ENCODE data around the gene PLXNA2. TPM values are rescaled to one million over a fixed set of nuclear protein-coding genes. Genes with fewer than 3 reads are reported as not detected.

Gene PLXNA2, protein sequence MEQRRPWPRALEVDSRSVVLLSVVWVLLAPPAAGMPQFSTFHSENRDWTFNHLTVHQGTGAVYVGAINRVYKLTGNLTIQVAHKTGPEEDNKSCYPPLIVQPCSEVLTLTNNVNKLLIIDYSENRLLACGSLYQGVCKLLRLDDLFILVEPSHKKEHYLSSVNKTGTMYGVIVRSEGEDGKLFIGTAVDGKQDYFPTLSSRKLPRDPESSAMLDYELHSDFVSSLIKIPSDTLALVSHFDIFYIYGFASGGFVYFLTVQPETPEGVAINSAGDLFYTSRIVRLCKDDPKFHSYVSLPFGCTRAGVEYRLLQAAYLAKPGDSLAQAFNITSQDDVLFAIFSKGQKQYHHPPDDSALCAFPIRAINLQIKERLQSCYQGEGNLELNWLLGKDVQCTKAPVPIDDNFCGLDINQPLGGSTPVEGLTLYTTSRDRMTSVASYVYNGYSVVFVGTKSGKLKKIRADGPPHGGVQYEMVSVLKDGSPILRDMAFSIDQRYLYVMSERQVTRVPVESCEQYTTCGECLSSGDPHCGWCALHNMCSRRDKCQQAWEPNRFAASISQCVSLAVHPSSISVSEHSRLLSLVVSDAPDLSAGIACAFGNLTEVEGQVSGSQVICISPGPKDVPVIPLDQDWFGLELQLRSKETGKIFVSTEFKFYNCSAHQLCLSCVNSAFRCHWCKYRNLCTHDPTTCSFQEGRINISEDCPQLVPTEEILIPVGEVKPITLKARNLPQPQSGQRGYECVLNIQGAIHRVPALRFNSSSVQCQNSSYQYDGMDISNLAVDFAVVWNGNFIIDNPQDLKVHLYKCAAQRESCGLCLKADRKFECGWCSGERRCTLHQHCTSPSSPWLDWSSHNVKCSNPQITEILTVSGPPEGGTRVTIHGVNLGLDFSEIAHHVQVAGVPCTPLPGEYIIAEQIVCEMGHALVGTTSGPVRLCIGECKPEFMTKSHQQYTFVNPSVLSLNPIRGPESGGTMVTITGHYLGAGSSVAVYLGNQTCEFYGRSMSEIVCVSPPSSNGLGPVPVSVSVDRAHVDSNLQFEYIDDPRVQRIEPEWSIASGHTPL (N-terminal part only)
- total RNA-seq, result 1 to 10 TPM in 1 of 2 experiments, under 1 TPM in 1; 0.84 to 1.6 TPM

- ChIA-PET POLR2A (interaction anchor here (0.7 to 1.7 kb wide), 4 partner anchors 8 to 415 kb away, joined by 3 to 5 read pairs (median 3); no protein-coding TSS in a partner anchor), CTCF (interaction anchor here (0.6 to 6.9 kb wide), 50 partner anchors 9 to 360 kb away, joined by 3 to 87 read pairs (median 4); no protein-coding TSS in a partner anchor)
- ATAC-seq, result peak; percentile 79
- H3K9me3 Mint-ChIP-seq (ENCODE audit: insufficient read depth), result no peaks in the 10 kb centered on the region
- DNase-seq, result peak; percentile 80
- H3K27ac Mint-ChIP-seq, result peak within 1 kb of the TSS; percentile 68
- peaks cover 57% of the 10 kb centered on the region for H3K27me3 Mint-ChIP-seq (ENCODE audit: low read depth)
- H3K4me3 Mint-ChIP-seq, result peak within 1 kb of the TSS; percentile 75
- H3K4me1 Mint-ChIP-seq (ENCODE audit: low read depth), result peaks cover 15% of the 10 kb centered on the region
- H3K36me3 Mint-ChIP-seq (ENCODE audit: low read depth), result no peaks in the 10 kb centered on the region
Measured at GRCh38 chr1:208243967-208244916, at the start of gene PLXNA2. Gene PLXNA2 (minus strand): TSS chr1:208244384. CDS start chr1:208217922, 26,462 bp downstream.

DNA sequence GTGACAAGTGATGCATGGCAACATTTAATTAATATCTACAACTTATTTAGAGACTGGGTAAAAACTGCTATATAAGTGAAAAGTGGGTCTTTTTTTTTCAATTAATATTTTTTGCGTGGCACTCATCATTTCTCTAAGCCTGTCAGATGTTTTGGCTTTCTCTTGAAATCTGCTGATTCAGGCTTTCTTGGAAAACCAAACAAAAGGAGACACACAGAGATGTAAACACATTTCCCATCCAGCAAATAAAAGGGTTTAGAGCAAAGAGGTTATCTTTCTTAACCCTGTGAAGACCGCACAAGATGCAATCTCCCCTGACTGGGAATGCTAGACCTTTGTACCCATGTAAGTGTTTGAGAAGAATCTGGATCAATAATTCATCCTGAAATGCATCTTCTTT is 48.7 kb upstream of the PLXNA2 start:
- ATAC-seq, result no peak

DNA sequence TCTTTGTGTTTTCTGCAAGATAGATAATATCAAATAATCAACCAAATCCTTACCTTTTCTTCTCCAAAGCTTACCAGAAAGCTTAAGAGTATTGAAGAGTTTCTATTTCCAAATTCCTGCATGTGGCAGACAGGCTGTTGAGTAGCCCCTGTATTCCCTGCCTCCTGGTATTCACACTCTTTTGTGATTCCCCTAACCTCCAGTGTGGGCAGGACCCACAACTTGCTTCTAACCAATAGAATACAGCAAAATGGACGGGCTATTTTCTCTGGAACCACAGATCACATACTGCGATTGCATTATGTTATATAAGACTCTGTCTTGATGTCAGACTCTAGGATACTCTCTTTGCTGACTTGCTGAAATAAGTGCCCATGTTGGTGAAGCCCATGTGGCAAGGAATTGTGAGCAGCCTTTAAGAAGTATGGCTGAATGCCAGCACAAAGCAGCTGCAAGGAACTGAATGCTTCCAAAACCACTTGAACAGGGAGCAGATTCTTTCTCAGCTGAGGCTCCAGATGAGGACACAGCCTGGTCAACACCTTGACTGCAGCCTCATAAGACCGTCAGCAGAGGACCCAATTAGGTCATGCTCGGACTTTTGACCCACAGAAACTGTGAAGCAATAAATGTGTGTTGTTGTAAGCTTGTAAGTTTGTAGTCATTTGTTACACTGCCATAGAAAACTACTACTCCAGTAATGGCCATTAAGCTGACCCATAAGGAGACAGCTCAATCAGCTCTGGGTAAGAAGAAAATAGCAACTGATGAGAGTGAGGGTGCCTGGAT is 47.9 kb upstream of the PLXNA2 start:
- ChIA-PET POLR2A (interaction anchor here (0.6 kb wide), 1 partner anchor 105 kb away, joined by 3 read pairs; no protein-coding TSS in a partner anchor), CTCF (interaction anchor here (1.1 kb wide), 1 partner anchor 198 kb away, joined by 3 read pairs; no protein-coding TSS in a partner anchor)
- ATAC-seq (no peak), DNase-seq (no peak)
- Mint-ChIP-seq H3K9me3 (ENCODE audit: insufficient read depth) (no peaks in the 10 kb centered on the region), H3K36me3 (ENCODE audit: low read depth) (no peaks in the 10 kb centered on the region), H3K27ac (no peak overlapping the region), H3K4me1 (ENCODE audit: low read depth) (peaks cover 5% of the 10 kb centered on the region), H3K27me3 (ENCODE audit: low read depth) (peaks cover 12% of the 10 kb centered on the region), H3K4me3 (no peak overlapping the region)

More for the DNA sequence above, 48.7 kb upstream of the PLXNA2 start:
- Mint-ChIP-seq H3K9me3 (ENCODE audit: insufficient read depth) (no peaks in the 10 kb centered on the region), H3K4me3 (no peak overlapping the region), H3K27ac (no peak overlapping the region), H3K27me3 (ENCODE audit: low read depth) (peaks cover 12% of the 10 kb centered on the region), H3K36me3 (ENCODE audit: low read depth) (no peaks in the 10 kb centered on the region), H3K4me1 (ENCODE audit: low read depth) (peaks cover 5% of the 10 kb centered on the region)
- CTCF ChIA-PET, result interaction anchor here (1.1 kb wide), 1 partner anchor 199 kb away, joined by 3 read pairs; no protein-coding TSS in a partner anchor
- DNase-seq, result no peak
- POLR2A ChIA-PET, result interaction anchor here (0.6 kb wide), 1 partner anchor 104 kb away, joined by 3 read pairs; no protein-coding TSS in a partner anchor

DNA sequence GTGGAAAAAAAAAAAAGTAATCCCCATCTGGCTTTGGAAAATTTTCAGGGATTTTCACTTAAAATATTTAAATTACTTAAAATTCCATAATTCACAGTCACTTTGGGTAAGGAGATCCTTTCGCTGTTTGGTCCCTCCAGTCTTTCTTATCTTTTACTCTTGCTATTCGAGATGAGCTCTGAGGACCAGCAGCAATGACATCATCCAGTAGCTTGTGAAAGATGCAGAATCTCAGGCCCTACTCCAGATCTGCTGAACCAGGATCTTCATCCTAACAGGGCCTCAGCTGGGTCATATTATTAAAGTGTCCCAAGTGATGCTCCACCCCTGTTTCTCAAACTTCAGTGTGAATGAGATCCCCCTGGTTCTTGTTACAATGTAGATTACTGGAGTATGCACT is 46.9 kb upstream of the PLXNA2 start:
- H3K4me3 Mint-ChIP-seq, result no peak overlapping the region
- no peak overlapping the region for H3K27ac Mint-ChIP-seq
- H3K27me3 Mint-ChIP-seq (ENCODE audit: low read depth), result peaks cover 12% of the 10 kb centered on the region
- H3K4me1 Mint-ChIP-seq (ENCODE audit: low read depth), result peaks cover 5% of the 10 kb centered on the region
- POLR2A ChIA-PET, result no interaction called here
- ATAC-seq (no peak), DNase-seq (no peak)
- no peaks in the 10 kb centered on the region for H3K9me3 Mint-ChIP-seq (ENCODE audit: insufficient read depth)
- H3K36me3 Mint-ChIP-seq (ENCODE audit: low read depth), result no peaks in the 10 kb centered on the region
- CTCF ChIA-PET, result no interaction called here

GRCh38 chr1:208289716-208290115 is 45.5 kb upstream of the PLXNA2 start:
- no peaks in the 10 kb centered on the region for H3K36me3 Mint-ChIP-seq (ENCODE audit: low read depth)
- CTCF ChIA-PET, result no interaction called here
- peaks cover 6% of the 10 kb centered on the region for H3K27me3 Mint-ChIP-seq (ENCODE audit: low read depth)
- ATAC-seq (no peak), DNase-seq (no peak)
- H3K4me3 Mint-ChIP-seq, result no peak overlapping the region
- POLR2A ChIA-PET, result no interaction called here
- H3K4me1 Mint-ChIP-seq (ENCODE audit: low read depth), result peaks cover 5% of the 10 kb centered on the region
- H3K27ac Mint-ChIP-seq, result no peak overlapping the region
- no peaks in the 10 kb centered on the region for H3K9me3 Mint-ChIP-seq (ENCODE audit: insufficient read depth)

DNA sequence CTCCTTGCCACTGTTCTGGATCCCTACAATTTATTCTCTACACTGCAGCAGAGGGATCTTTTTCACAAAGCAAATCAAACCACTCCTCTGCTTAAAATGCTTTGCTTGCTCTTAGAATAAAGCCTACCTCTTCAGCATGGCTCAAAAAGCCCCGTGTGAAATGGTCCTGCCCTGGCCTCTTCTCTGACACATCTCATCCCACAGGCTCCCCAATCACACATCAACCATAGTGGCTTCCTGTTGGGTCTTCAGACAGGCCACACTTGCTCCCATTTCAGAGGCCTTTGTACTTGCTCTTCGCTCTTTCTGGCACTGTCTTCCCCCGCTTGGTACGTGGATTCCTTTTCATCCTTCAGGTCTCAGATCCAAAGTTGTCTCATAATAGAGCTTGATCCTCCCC is 44.3 kb upstream of the PLXNA2 start:
- CTCF ChIA-PET, result no interaction called here
- H3K9me3 Mint-ChIP-seq (ENCODE audit: insufficient read depth), result no peaks in the 10 kb centered on the region
- H3K4me1 Mint-ChIP-seq (ENCODE audit: low read depth), result peaks cover 5% of the 10 kb centered on the region
- H3K27me3 Mint-ChIP-seq (ENCODE audit: low read depth), result peaks cover 4% of the 10 kb centered on the region
- DNase-seq (no peak), ATAC-seq (no peak)
- no peak overlapping the region for H3K27ac Mint-ChIP-seq
- no peak overlapping the region for H3K4me3 Mint-ChIP-seq
- POLR2A ChIA-PET, result no interaction called here
- H3K36me3 Mint-ChIP-seq (ENCODE audit: low read depth), result no peaks in the 10 kb centered on the region

DNA sequence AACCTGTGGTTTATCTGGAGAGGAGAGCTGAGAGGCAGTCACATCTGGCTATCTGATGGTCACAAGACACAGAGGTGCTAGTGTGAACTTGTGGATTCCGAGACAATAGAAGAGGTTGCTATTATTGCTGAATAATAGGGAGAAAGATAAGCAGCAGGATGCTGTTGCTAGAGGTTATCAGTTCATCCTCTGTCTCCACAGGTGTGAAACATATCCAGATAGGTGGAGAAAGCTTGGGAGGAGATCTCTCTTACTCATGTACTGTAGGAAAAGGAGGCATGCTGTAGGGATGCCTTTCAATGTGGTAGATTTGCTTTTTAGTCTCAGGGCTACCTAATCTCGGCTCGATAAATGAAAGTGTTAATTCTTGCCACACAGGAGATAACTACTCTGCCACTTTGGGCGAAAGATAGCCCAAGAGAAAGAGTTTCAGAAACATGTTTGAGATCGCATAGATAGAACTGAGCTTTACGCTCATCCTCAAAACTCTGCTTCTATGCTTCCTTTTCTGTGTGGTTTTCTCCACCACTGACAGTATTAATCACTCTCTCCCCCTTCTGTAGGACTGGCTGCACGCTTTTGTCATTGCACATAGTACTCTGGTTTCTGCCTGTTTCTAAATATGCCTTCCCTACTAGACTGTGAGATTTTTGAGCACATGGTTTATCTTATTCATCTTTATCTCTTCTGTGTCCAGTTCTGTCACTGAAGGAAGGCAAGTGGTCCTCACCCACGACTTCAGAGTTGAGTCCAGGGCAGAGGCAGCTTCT is 36.7 kb upstream of the PLXNA2 start:
- no peak overlapping the region for H3K27ac Mint-ChIP-seq

GRCh38 chr1:208279826-208280588 is 35.8 kb upstream of the PLXNA2 start:
- ATAC-seq (no peak), DNase-seq (no peak)
- Mint-ChIP-seq H3K27ac (no peak overlapping the region), H3K27me3 (ENCODE audit: low read depth) (peaks cover 18% of the 10 kb centered on the region), H3K36me3 (ENCODE audit: low read depth) (no peaks in the 10 kb centered on the region), H3K4me1 (ENCODE audit: low read depth) (no peaks in the 10 kb centered on the region), H3K9me3 (ENCODE audit: insufficient read depth) (no peaks in the 10 kb centered on the region), H3K4me3 (no peak overlapping the region)
- ChIA-PET CTCF (no interaction called here), POLR2A (no interaction called here)

More for the DNA sequence above, 36.7 kb upstream of the PLXNA2 start:
- DNase-seq (no peak), ATAC-seq (no peak)
- no peaks in the 10 kb centered on the region for H3K36me3 Mint-ChIP-seq (ENCODE audit: low read depth)
- CTCF ChIA-PET, result no interaction called here
- no peaks in the 10 kb centered on the region for H3K9me3 Mint-ChIP-seq (ENCODE audit: insufficient read depth)
- no peak overlapping the region for H3K4me3 Mint-ChIP-seq
- H3K4me1 Mint-ChIP-seq (ENCODE audit: low read depth), result no peaks in the 10 kb centered on the region
- POLR2A ChIA-PET, result no interaction called here
- peaks cover 18% of the 10 kb centered on the region for H3K27me3 Mint-ChIP-seq (ENCODE audit: low read depth)

DNA sequence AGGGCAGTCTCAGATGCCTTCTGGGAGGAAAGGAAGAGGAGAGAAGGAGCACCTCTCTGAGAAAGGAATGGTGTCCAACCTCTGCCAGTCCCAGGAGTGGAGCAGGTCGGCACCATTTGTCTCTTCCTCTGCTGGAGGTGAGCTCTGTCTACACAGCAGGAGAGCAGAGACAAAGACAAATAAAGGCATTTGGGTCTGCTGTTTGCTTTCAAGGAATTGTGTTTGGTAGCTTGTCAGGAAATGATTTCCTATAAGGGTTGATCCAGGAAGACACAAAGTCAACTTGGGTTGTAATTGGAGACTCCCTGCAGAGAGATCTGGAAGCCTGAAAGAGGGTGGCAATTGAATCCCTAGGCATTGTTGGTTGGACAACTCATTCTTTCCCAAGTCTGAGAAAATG is 34.5 kb upstream of the PLXNA2 start:
- ChIA-PET CTCF (interaction anchor here (1.1 kb wide), 1 partner anchor 34 kb away, joined by 3 read pairs; no protein-coding TSS in a partner anchor), POLR2A (interaction anchor here (0.7 kb wide), 1 partner anchor 1208 kb away, joined by 3 read pairs; no protein-coding TSS in a partner anchor)
- H3K36me3 Mint-ChIP-seq (ENCODE audit: low read depth), result no peaks in the 10 kb centered on the region
- H3K27me3 Mint-ChIP-seq (ENCODE audit: low read depth), result peaks cover 18% of the 10 kb centered on the region
- H3K9me3 Mint-ChIP-seq (ENCODE audit: insufficient read depth), result no peaks in the 10 kb centered on the region
- ATAC-seq (no peak), DNase-seq (no peak)
- no peaks in the 10 kb centered on the region for H3K4me1 Mint-ChIP-seq (ENCODE audit: low read depth)
- no peak overlapping the region for H3K4me3 Mint-ChIP-seq
- no peak overlapping the region for H3K27ac Mint-ChIP-seq
